ENCODE results near the gene C11orf97.
"Not testable (repeated sequence)": the region's sequence is repeated elsewhere in the genome, so short reads cannot be mapped to it uniquely, and the experiment has no call there.

The C11orf97 gene

DNA sequence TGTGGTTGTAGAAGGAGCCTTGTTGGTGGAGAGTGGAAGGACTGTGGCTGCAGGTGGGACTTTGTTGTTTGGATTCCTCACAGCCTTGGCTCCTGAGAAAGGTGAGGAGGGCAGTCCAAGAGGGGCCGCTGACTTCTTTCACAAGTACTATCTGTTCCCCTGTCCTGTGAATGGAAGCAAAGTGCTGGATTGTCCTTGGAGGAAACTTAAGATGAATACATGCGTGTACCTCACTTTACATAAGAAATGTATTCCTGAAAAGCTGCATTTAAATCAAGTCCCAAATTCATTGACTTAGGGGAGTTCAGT, 33.9 kb downstream of the C11orf97 start:
- H3K4me3 ChIP-seq (ENCODE audit: low read length), result peak overlapping the region; percentile 67
- no peak for DNase-seq (ENCODE audit: low read depth)
- TF ChIP-seq, protein P1, sequence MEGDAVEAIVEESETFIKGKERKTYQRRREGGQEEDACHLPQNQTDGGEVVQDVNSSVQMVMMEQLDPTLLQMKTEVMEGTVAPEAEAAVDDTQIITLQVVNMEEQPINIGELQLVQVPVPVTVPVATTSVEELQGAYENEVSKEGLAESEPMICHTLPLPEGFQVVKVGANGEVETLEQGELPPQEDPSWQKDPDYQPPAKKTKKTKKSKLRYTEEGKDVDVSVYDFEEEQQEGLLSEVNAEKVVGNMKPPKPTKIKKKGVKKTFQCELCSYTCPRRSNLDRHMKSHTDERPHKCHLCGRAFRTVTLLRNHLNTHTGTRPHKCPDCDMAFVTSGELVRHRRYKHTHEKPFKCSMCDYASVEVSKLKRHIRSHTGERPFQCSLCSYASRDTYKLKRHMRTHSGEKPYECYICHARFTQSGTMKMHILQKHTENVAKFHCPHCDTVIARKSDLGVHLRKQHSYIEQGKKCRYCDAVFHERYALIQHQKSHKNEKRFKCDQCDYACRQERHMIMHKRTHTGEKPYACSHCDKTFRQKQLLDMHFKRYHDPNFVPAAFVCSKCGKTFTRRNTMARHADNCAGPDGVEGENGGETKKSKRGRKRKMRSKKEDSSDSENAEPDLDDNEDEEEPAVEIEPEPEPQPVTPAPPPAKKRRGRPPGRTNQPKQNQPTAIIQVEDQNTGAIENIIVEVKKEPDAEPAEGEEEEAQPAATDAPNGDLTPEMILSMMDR (conservative IDR thresholded peaks at IDR 0.05; ENCODE audit: low read length), result no peak

DNA sequence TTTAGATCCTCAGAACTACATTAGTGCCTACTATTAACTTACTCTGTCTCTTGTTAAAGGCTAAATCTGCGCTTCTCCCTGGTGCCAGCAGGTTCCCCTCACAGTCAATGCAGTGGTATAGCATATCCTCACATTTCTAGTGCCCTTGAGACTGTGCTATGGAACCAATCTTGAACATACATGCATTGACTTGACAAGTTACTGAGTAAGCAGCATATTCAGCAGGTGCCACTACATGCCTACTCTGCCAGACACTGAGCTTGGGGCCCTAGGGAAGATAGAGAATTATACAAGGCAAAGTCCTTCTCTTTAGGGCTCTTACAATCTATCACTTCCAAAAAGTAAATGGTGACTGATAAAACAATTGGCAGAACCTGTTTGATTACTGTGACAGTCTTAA, 34.6 kb downstream of the C11orf97 start:
- peak overlapping the region; percentile 67 for H3K4me3 ChIP-seq (ENCODE audit: low read length)
- no peak for DNase-seq (ENCODE audit: low read depth)
- TF ChIP-seq, protein P1 (conservative IDR thresholded peaks at IDR 0.05; ENCODE audit: low read length), result peak; percentile 8; the same call in 1 of the 2 replicates

DNA sequence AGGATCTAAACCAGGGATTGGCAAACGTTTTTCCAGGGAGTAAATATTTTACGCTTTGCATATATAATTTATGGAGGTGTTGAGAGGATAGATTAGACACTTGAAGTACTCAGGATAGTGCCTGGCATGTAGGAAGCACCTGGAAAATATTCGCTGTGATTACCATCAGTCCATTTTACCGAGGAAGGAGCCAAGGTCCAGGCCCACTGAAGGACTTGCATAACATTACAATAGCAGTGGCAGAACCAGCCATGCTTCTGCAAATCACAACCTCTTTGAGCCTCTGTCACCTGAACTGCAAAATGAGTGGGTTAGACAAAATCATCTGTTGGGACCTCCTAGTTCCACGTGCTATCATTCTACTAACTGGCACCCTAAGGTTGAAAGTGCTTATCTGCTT, 36.9 kb downstream of the C11orf97 start:
- TF ChIP-seq, protein P1 (conservative IDR thresholded peaks at IDR 0.05; ENCODE audit: low read length), result no peak
- no peak for DNase-seq (ENCODE audit: low read depth)
- H3K4me3 ChIP-seq (ENCODE audit: low read length), result no peak overlapping the region

DNA sequence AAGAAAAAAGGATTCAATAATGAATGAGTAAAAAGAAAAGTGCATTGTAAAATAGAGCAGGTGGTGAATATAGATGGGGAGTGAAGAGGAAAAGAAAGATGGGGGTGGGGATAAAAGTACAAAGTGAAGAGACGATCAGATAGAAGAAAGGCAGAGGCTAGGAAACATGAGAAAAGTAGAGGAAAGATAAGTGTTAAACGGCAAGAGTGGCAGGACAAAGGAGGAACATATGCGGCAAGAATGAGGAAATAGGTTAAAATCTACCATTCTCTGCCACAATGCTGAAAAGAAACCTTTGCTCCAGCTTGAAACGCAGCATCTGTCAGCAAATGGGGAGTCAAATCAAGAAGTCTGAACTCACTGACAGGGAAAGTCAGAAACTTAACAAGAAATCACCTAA, 38.3 kb downstream of the C11orf97 start:
- no peak overlapping the region for H3K4me3 ChIP-seq (ENCODE audit: low read length)
- TF ChIP-seq, protein P1 (conservative IDR thresholded peaks at IDR 0.05; ENCODE audit: low read length), result no peak
- DNase-seq (ENCODE audit: low read depth), result no peak

DNA sequence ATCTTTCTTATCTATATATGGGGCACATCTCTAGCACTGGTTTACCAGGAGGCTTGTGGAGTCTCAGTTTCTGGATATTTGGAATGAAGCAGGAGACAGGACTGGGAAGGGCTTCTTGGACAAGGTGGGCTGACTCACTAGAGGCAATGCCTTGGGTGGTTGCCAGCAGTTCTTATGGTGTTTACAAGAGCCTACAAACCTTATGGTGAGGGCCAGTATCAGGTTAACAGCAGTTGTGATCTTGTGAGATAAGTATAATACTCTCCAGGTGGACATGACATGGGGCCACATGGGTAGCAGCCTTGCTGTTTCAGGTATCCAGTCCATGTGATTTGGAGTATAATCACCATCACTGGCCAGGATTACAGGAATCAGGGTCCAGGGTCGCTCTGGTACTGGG, 41.7 kb downstream of the C11orf97 start:
- DNase-seq (ENCODE audit: low read depth), result no peak
- no peak overlapping the region for H3K4me3 ChIP-seq (ENCODE audit: low read length)
- TF ChIP-seq, protein P1 (conservative IDR thresholded peaks at IDR 0.05; ENCODE audit: low read length), result no peak

DNA sequence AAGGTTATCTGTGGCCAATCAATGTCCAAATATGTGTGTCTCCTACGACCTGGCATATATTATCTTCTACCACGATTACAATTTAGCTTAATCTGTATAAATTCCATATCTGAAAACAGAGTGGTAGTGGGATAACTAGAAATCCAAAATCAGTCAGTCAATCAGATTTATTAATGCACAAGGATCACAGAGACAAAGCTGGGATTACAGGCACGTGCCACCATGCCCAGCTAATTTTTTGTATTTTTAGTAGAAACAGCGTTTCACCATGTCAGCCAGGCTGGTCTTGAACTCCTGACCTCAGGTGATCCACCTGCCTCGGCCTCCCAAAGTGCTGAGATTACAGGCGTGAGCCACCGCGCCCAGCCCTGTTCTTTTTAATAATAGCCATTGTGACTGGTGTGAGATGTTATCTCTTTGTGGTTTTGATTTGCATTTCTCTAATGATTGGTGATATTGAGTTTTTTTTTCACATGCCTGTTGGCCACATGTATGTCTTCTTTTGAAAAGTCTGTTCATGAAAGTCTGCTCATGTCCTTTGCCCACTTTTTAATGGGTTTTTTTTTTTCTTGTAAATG, 43.6 kb downstream of the C11orf97 start:
- not testable (repeated sequence) for DNase-seq (ENCODE audit: low read depth); H3K4me3 ChIP-seq (ENCODE audit: low read length)

DNA sequence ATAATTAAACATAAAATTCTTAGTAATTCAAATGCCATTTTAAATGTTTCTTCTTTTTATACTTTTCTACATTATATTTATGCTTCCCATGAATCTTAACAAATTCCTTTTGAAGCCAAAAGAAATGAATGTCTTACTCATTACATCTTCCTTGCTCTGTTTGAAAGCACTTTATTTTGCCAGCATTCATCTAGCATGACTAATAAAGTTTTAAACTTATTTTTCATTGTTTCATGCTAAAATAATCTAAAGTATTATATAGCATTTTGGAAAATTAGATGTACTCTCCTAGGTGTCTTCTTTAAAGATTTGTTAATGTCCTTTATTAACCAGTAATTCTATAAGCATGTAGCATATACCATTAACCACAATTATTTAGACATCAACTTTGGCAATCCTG, 45.2 kb downstream of the C11orf97 start:
- TF ChIP-seq, protein P1 (conservative IDR thresholded peaks at IDR 0.05; ENCODE audit: low read length), result no peak
- peak; percentile 62 for DNase-seq (ENCODE audit: low read depth)
- H3K4me3 ChIP-seq (ENCODE audit: low read length), result no peak overlapping the region

DNA sequence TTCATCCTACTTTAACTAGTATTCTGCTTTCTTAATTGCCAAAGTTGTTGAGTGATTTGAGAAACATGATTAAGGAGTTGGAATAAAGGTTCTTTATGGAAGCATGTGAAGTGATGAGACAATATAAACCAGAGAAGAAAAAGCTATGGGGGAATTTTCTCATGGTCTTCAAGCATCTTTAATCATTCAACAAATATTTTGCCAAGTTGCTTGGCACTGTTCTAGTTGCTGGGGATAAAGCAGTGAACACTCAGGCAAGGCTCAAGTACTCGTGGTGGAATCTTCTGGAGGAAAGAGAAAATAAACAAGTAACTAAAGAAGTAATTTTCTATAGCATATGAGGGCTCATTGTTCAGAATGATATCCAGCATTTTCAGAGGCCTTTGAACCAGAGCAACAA, 45.7 kb downstream of the C11orf97 start:
- TF ChIP-seq, protein P1 (conservative IDR thresholded peaks at IDR 0.05; ENCODE audit: low read length), result no peak
- DNase-seq (ENCODE audit: low read depth), result peak; percentile 72

More for the DNA sequence above, 45.7 kb downstream of the C11orf97 start:
- H3K4me3 ChIP-seq (ENCODE audit: low read length), result no peak overlapping the region
